GM12891 (cell line): Measurements from ENCODE around the gene PALM2AKAP2.

Experiments
- DNase-seq: peaks from one replicate; pipeline ENCODE4 v3.0.0; 2011; ENCODE audit warnings: low spot score; ENCODE audit not compliant: insufficient read length
- FAIRE-seq: peaks from 2 replicates; lab custom pipeline; 2011; peaks lifted over from hg19 to GRCh38; lab: Jason Lieb, UNC
- PAX5 ChIP-seq: IDR thresholded peaks from 2 replicates; pipeline ENCODE4 v1.6.1; 2011; ENCODE audit warnings: low read length, moderate library complexity, mild to moderate bottlenecking; ENCODE audit not compliant: insufficient read depth, severe bottlenecking
- POLR2A ChIP-seq: IDR thresholded peaks from 2 replicates; pipeline ENCODE4 v1.6.1; 2011; ENCODE audit warnings: low read depth, low read length, control low read depth
- POLR2AphosphoS5 ChIP-seq: IDR thresholded peaks from 2 replicates; pipeline ENCODE4 v1.6.1; 2011; ENCODE audit warnings: low read depth, low read length, control low read depth
- POU2F2 ChIP-seq: IDR thresholded peaks from 2 replicates; pipeline ENCODE4 v1.6.1; 2011; ENCODE audit warnings: low read depth, mild to moderate bottlenecking, control low read depth, low read length, moderate library complexity
- SPI1 ChIP-seq: IDR thresholded peaks from 2 replicates; pipeline ENCODE4 v1.6.1; 2011; ENCODE audit warnings: low read depth, low read length, control low read depth
- TAF1 ChIP-seq: IDR thresholded peaks from 2 replicates; pipeline ENCODE4 v1.6.1; 2011; ENCODE audit warnings: low read depth, low read length, control low read depth

The PALM2AKAP2 gene

GRCh38 chr9:109789971-109790370, 10.0 kb downstream of the PALM2AKAP2 start:
- no peak for FAIRE-seq
- TF ChIP-seq SPI1 (no peak), POU2F2 (no peak), POLR2A (no peak), PAX5 (no peak), POLR2AphosphoS5 (no peak), TAF1 (no peak)
- DNase-seq = no peak

GRCh38 chr9:109791003-109791677, 11.1 kb downstream of the PALM2AKAP2 start:
- TF ChIP-seq TAF1 (no peak), POLR2A (no peak), POU2F2 (no peak), SPI1 (no peak), POLR2AphosphoS5 (no peak), PAX5 (no peak)
- DNase-seq = no peak
- FAIRE-seq = no peak

- TF ChIP-seq POLR2A (no peak), POLR2AphosphoS5 (no peak), SPI1 (no peak)
- FAIRE-seq (no peak), DNase-seq (no peak)
These were observed 11.7 kb downstream of the PALM2AKAP2 start for GRCh38 chr9:109791747-109792146.

- FAIRE-seq = no peak
- TF ChIP-seq PAX5 = no peak
- TF ChIP-seq POLR2AphosphoS5 = no peak
- TF ChIP-seq SPI1 = no peak
- no peak for TF ChIP-seq POU2F2
- TF ChIP-seq TAF1 = no peak
- no peak for TF ChIP-seq POLR2A
- no peak for DNase-seq
These were observed 13.1 kb downstream of the PALM2AKAP2 start for GRCh38 chr9:109792951-109793546.

GRCh38 chr9:109793921-109794320, 13.9 kb downstream of the PALM2AKAP2 start:
- no peak for FAIRE-seq
- DNase-seq = no peak
- no peak for TF ChIP-seq POLR2A
- TF ChIP-seq SPI1 = no peak

GRCh38 chr9:109794361-109795012, 14.5 kb downstream of the PALM2AKAP2 start:
- no peak for TF ChIP-seq POLR2A
- TF ChIP-seq PAX5 = no peak
- TF ChIP-seq POU2F2 = no peak
- no peak for TF ChIP-seq SPI1
- TF ChIP-seq POLR2AphosphoS5 = no peak
- TF ChIP-seq TAF1 = no peak
- FAIRE-seq = no peak
- no peak for DNase-seq

- DNase-seq (no peak), FAIRE-seq (no peak)
- TF ChIP-seq POLR2A (no peak), SPI1 (no peak), TAF1 (no peak), POLR2AphosphoS5 (no peak)
These were observed 15.6 kb downstream of the PALM2AKAP2 start for GRCh38 chr9:109795613-109796012.

- DNase-seq (no peak), FAIRE-seq (no peak)
- TF ChIP-seq PAX5 (no peak), SPI1 (no peak), POLR2AphosphoS5 (no peak), POLR2A (no peak), POU2F2 (no peak), TAF1 (no peak)
These were observed 16.1 kb downstream of the PALM2AKAP2 start for GRCh38 chr9:109796078-109796477.

- DNase-seq (no peak), FAIRE-seq (no peak)
- no peak for TF ChIP-seq TAF1
- no peak for TF ChIP-seq POLR2AphosphoS5
- TF ChIP-seq SPI1 = no peak
- TF ChIP-seq PAX5 = no peak
- no peak for TF ChIP-seq POU2F2
- no peak for TF ChIP-seq POLR2A
These were observed 17.0 kb downstream of the PALM2AKAP2 start for GRCh38 chr9:109797006-109797405.

GRCh38 chr9:109797509-109797908, 17.5 kb downstream of the PALM2AKAP2 start:
- no peak for TF ChIP-seq POLR2AphosphoS5
- no peak for TF ChIP-seq TAF1
- no peak for TF ChIP-seq SPI1
- TF ChIP-seq POLR2A = no peak
- TF ChIP-seq POU2F2 = no peak
- TF ChIP-seq PAX5 = no peak
- FAIRE-seq (no peak), DNase-seq (no peak)

GRCh38 chr9:109799141-109799540, 19.1 kb downstream of the PALM2AKAP2 start:
- TF ChIP-seq POLR2AphosphoS5 = no peak
- TF ChIP-seq TAF1 = no peak
- no peak for TF ChIP-seq POU2F2
- TF ChIP-seq PAX5 = no peak
- no peak for TF ChIP-seq POLR2A
- TF ChIP-seq SPI1 = no peak
- FAIRE-seq = no peak
- no peak for DNase-seq
